KMS-11 (cell line): ENCODE measurements around the gene GPR137.

ENCODE experiments used
- H2AFZ ChIP-seq: fragments of 200-600 bp; sonication (generic); 2 replicates; pipeline ENCODE4 v1.6.1; 2016; ENCODE audit warnings: antibody characterized with exemption, mixed run types, low read depth
- H3K27ac ChIP-seq: fragments of 200-600 bp; sonication (generic); 2 replicates; pipeline ENCODE4 v1.6.1; 2016; ENCODE audit warnings: mild to moderate bottlenecking, mixed run types
- H3K27me3 ChIP-seq: fragments of 200-600 bp; sonication (generic); 2 replicates; pipeline ENCODE4 v1.6.1; 2017; ENCODE audit warnings: mild to moderate bottlenecking, low read depth, mixed run types, moderate library complexity; ENCODE audit not compliant: insufficient read depth
- H3K36me3 ChIP-seq: fragments of 200-600 bp; sonication (generic); 2 replicates; pipeline ENCODE4 v1.6.1; 2017; ENCODE audit warnings: mild to moderate bottlenecking, mixed run types; ENCODE audit not compliant: insufficient read depth
- H3K4me1 ChIP-seq: fragments of 200-600 bp; sonication (generic); 2 replicates; pipeline ENCODE4 v1.6.1; 2016; ENCODE audit warnings: mild to moderate bottlenecking, low read depth, mixed run types; ENCODE audit not compliant: poor library complexity, severe bottlenecking
- H3K4me2 ChIP-seq: fragments of 200-600 bp; sonication (generic); 2 replicates; pipeline ENCODE4 v1.7.0; 2016; ENCODE audit warnings: mild to moderate bottlenecking, mixed run types
- H3K4me3 ChIP-seq: fragments of 200-600 bp; sonication (generic); IDR thresholded peaks from 2 replicates; pipeline ENCODE4 v1.6.1; 2017; ENCODE audit warnings: low read depth, low read length, mixed read lengths; ENCODE audit not compliant: insufficient read depth
- H3K79me2 ChIP-seq: fragments of 200-600 bp; sonication (generic); 2 replicates; pipeline ENCODE4 v1.6.1; 2016; ENCODE audit warnings: low read depth, mixed run types; ENCODE audit not compliant: insufficient read depth
- H3K9ac ChIP-seq: fragments of 200-600 bp; sonication (generic); 2 replicates; pipeline ENCODE4 v1.6.1; 2016; ENCODE audit warnings: mild to moderate bottlenecking, mixed run types
- H4K20me1 ChIP-seq: fragments of 200-600 bp; sonication (generic); 2 replicates; pipeline ENCODE4 v1.6.1; 2016; ENCODE audit warnings: mild to moderate bottlenecking, mixed run types; ENCODE audit not compliant: insufficient read depth
- CTCF ChIP-seq: fragments of 200-600 bp; sonication (generic); conservative IDR thresholded peaks from 2 replicates; pipeline ENCODE4 v1.6.1; 2017; ENCODE audit warnings: low read depth, mild to moderate bottlenecking, antibody characterized with exemption, low read length, moderate library complexity, mixed read lengths

The GPR137 gene

GRCh38 chr11:64295760-64296159 lies 10.1 kb downstream of the GPR137 start:
- Histone ChIP-seq H3K4me2 (no peak overlapping the region), H3K9ac (no peak overlapping the region), H3K27me3 (peaks cover 13% of the 10 kb centered on the region), H3K4me1 (peaks cover 2% of the 10 kb centered on the region), H3K4me3 (no peak overlapping the region), H3K36me3 (no peaks in the 10 kb centered on the region), H3K27ac (no peak overlapping the region), H4K20me1 (no peaks in the 10 kb centered on the region), H3K79me2 (no peaks in the 10 kb centered on the region), H2AFZ (no peak overlapping the region)
- TF ChIP-seq CTCF, result no peak

- Histone ChIP-seq H2AFZ (no peak overlapping the region), H3K4me2 (no peak overlapping the region), H3K36me3 (no peaks in the 10 kb centered on the region), H3K79me2 (no peaks in the 10 kb centered on the region), H3K27me3 (peaks cover 14% of the 10 kb centered on the region), H3K4me3 (no peak overlapping the region), H3K9ac (no peak overlapping the region), H3K27ac (no peak overlapping the region), H3K4me1 (peaks cover 7% of the 10 kb centered on the region), H4K20me1 (no peaks in the 10 kb centered on the region)
- no peak for TF ChIP-seq CTCF
Measured at GRCh38 chr11:64296236-64296635, 10.6 kb downstream of the GPR137 start.

GRCh38 chr11:64296830-64297698 lies 11.4 kb downstream of the GPR137 start:
- Histone ChIP-seq H2AFZ (no peak overlapping the region), H3K27me3 (peaks cover 14% of the 10 kb centered on the region), H3K4me3 (no peak overlapping the region), H3K79me2 (no peaks in the 10 kb centered on the region), H4K20me1 (no peaks in the 10 kb centered on the region), H3K9ac (no peak overlapping the region), H3K4me2 (no peak overlapping the region), H3K27ac (no peak overlapping the region), H3K36me3 (no peaks in the 10 kb centered on the region), H3K4me1 (peaks cover 10% of the 10 kb centered on the region)
- no peak for TF ChIP-seq CTCF

- Histone ChIP-seq H2AFZ (no peak overlapping the region), H3K36me3 (no peaks in the 10 kb centered on the region), H3K9ac (no peak overlapping the region), H3K79me2 (no peaks in the 10 kb centered on the region), H3K4me3 (no peak overlapping the region), H3K27ac (no peak overlapping the region), H3K4me2 (no peak overlapping the region), H4K20me1 (no peaks in the 10 kb centered on the region), H3K27me3 (peaks cover 14% of the 10 kb centered on the region), H3K4me1 (peaks cover 11% of the 10 kb centered on the region)
- no peak for TF ChIP-seq CTCF
Measured at GRCh38 chr11:64297699-64298358, 12.2 kb downstream of the GPR137 start.
